Measurements from ENCODE around the gene OR2V2.
"Not testable (repeated sequence)": the region's sequence is repeated elsewhere in the genome, so short reads cannot be mapped to it uniquely, and the experiment has no call there.

The OR2V2 gene

GRCh38 chr5:181170237-181170825, 22.9 kb downstream of the OR2V2 start:
- DNase-seq = peak; percentile 65

GRCh38 chr5:181170996-181171395, 23.6 kb downstream of the OR2V2 start:
- DNase-seq = no peak

GRCh38 chr5:181171782-181172181, 24.4 kb downstream of the OR2V2 start:
- no peak for DNase-seq

GRCh38 chr5:181173027-181173419, 25.6 kb downstream of the OR2V2 start:
- no peak for DNase-seq

GRCh38 chr5:181173420-181174342, 26.3 kb downstream of the OR2V2 start:
- DNase-seq = peak; percentile 88

- no peak for DNase-seq
Measured at GRCh38 chr5:181176254-181176952, 29.0 kb downstream of the OR2V2 start.

GRCh38 chr5:181177559-181177958, 30.2 kb downstream of the OR2V2 start:
- not testable (repeated sequence) for DNase-seq

DNA sequence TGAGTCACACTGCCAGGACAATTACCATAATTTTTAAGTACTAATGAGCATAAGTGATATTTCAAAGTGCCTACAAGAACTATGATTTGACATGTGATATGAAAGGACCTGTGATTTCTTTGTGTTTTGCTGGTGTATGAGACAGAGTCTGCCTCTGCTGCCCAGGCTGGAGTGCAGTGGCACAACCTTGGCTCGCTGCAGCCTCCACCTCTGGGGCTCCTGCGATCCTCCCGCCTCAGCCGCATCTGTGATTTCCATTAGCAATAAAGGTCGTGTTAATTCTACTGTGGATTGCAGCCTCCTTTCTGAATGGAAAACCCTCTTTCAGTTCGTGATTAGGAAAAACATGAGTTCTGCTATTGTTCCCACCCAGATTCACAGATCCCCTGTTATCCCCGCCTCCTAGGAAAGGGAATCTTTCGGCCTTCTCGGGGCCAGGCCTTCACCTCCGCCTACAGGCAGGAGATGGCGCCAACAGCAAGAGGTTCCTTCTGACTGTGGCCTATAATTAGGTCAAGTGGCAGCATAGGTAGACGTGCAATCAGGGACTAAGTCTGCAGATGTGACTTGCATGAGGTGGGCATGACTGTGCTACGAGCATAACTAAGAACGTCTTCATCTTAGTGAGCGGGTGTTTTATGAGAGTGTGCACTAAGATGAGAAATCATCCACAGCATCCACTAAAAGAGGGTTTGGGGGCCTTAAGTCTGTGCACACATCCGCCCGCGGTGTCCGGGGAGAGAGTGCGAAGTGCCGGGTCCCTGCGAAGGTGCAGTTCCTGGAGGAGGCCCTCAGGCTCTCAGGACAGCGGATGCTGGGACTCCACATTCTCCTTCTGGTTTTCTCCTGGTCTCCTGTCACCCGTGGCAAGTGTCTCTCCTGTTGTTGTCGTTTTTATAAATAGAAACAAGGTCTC, 34.5 kb downstream of the OR2V2 start:
- peak; percentile 87 for DNase-seq

- no peak for DNase-seq
Measured at GRCh38 chr5:181182651-181183050, 35.3 kb downstream of the OR2V2 start.

DNA sequence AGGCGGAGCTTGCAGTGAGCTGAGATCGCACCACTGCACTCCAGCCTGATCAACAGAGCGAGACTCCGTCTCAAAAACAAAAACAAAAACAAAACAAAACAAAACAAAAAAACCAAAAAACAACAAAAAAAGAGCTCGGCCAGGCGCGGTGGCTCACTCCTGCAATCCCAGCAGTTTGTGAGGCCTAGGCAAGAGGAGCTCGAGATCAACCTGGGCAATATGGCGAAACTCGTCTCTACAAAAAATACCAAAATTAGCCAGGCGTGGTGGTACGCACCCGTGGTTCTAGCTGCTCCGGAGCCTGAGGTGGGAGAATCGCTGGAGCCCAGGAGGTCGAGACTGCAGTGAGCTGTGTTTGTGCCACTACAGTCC, 37.4 kb downstream of the OR2V2 start:
- no peak for DNase-seq

DNA sequence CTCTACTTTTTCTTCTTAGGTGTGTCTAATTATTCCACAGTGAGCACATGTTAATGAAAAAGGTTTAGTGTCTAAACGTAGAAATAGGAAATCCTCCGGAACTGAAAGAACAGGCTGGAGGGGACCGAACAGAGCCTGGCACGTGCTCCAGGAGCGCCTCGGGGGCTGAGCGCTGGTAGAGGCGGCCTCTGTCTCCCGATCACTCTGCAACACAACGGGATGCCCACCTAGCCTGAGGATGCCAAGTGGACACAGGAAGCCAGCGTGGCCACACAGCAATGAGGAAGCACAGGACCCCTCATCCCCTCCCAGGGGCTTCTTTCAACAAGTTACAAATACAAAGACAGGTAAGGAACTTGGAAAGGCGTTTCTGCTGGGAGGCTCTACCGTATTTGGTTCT, 38.2 kb downstream of the OR2V2 start:
- no peak for DNase-seq

GRCh38 chr5:181186022-181186421, 38.6 kb downstream of the OR2V2 start:
- no peak for DNase-seq

GRCh38 chr5:181186986-181187499, 39.7 kb downstream of the OR2V2 start:
- no peak for DNase-seq

DNA sequence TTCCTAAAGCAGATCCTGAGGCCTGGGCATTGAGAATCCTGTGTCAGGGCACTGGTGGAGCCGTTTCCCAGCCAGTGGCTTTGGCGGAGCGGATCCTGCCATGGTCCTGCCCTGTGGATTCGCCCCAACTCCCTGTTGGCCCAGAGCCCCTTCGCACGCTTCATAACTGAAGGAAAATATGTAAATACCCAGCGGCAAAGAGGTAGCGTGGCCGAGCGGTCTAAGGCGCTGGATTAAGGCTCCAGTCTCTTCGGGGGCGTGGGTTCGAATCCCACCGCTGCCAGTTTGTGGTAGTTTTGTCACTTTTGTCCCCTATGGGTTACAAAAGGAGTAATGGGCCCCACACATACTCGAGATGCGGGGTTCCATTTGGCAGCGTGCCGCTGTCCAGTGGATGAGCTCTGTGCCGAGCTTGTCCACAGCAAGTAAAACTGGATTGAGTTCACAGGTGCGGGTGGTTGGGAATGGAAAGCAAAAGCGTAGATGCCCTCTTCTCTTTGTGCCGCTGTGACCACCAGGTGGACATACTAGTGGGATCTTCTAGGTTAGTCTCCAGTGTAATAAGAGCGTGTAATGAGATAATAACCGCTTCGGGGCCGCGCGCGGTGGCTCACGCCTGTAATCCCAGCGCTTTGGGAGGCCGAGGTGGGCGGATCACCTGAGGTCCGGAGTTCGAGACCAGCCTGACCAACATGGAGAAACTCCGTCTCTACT, 40.3 kb downstream of the OR2V2 start:
- DNase-seq = peak; percentile 90

DNA sequence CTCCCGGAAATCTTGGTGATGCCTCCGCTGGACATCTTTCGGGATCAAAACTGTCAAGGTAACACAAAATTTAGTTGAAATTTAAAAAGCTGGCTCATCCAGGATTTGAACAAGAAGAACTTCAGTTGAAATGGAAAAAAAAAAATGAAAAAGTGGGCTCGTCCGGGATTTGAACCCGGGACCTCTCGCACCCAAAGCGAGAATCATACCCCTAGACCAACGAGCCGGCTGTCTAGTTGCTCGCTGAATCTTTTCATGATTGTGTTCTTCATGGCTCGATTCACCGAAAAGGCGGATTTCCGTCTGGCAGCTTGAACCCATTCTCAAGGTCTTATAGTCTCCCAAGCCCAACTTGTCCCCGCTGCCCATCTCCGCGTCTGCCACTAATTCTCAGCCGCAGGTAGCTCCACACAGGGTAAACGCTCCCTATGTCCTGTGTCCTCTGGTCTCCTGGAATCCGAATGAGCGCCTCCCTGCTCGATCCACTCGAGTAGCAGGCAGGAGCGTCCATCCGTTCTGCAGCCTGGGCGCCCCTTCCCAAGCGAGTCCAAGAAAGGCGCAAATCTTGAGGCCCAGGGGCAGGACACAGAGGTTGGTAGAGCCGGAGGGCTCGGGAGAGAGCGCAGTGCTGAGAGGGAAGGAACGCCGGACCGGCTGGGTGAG, 41.4 kb downstream of the OR2V2 start:
- DNase-seq = peak; percentile 89

- DNase-seq = no peak
Measured at GRCh38 chr5:181189363-181189961, 42.1 kb downstream of the OR2V2 start.

- DNase-seq = no peak
Measured at GRCh38 chr5:181189962-181190710, 42.8 kb downstream of the OR2V2 start.

DNA sequence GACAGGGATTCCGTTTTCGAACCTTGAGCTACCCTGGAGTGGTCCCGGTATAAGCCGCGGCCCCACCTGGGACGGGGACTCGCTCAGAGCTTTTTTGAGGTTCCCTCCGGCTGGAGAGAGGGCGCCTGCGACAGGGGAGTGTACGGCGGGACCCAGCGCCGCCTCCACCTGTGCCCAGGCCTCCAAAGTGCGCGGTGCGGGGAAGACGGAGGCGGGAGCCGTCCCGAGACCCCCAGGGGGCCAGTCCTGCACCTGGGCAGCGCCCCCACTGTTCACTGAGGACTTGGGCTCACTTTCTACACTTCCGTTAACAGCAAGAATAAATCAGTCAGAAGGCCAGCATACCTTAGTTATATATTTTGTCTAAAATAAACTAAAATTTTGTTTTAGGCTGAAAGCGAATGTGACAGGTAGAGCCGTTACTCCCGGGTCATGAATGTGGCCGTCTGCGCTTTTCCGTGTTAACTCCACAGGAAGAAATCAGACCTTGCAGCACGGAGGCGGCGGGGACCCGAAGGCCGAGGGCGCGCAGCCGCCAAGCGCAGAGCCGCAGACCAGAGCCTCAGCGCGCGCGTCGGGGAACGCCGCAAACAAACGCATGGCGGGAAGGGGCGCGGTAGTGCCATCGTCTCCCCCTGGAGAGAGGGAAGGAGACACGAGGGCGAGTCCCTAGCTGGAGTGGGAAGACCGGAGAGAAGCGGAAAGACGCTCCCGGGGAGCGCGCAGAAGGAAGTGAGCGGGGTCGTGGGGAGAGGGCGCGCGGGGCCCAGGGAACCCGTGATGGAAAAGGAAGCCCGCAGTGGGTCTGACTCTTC, 43.5 kb downstream of the OR2V2 start:
- peak; percentile 69 for DNase-seq

Data from islet precursor cell (in vitro differentiated cells).